Skeletal muscle cell (primary cell): ENCODE results near the gene KLK12.

ENCODE experiments used
- DNase-seq: peaks from one replicate; pipeline ENCODE4 v3.0.0-alpha.2; 2010; ENCODE audit warnings: low read depth
- H3K4me3 ChIP-seq: 2 replicates; pipeline ENCODE4 v1.5.1; 2011; ENCODE audit warnings: low read depth, mild to moderate bottlenecking, control low read depth, low read length, moderate library complexity

KLK12 gene

DNA sequence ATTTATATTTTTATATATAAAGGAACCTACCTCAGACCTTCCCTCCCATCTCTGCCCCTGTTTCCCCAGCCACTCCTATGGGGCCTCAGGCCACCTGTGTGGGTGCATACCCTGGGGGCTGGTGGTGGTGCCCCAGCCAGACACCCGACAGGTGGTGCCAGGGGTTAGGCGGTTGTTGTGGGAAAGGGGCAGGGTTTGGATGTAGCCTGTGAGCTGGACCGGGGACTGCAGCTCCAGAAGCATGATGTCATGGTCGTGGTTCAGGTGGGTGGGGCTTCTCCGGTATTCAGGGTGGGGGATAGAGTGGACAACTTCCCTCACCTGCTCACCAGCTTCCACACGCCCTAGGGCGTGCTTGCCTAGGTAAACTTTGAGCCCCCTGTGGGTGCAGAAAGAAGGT lies 24.9 kb upstream of the KLK12 start:
- no peak overlapping the region for H3K4me3 ChIP-seq
- no peak for DNase-seq

DNA sequence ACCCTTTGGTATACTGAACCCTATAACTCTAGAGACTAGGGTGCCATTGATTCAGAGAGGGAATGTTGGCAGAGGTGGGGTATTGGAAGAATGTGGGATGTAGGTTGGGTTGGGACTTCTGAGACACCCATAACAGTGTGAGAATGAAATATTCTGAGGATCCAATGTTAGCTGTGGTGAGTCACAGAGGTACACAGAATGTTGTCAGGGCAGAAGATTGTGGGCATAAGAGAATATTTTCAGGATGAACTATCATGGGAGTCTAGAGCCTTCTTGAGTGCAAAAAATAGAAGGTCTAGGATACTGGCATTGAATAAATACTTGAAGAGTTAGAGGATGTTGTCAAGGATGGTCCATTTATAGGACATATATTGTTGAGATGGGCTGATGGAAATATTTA lies 21.1 kb upstream of the KLK12 start:
- no peak overlapping the region for H3K4me3 ChIP-seq
- no peak for DNase-seq

DNA sequence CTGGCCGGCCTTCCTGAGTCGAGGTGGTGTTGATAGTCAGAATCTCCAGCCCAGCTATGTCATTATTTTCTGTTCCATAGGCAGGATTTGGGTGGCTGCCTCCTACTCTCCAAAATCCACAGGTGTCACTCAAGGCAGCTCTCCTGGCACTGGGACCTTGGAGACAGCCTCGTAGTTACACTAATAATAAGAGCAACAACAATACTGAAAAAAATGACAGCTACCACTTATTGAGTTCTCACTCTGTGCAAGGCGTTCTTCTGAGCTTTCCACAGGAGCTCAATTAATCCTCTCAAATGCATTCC lies 12.2 kb upstream of the KLK12 start:
- no peak overlapping the region for H3K4me3 ChIP-seq
- no peak for DNase-seq

DNA sequence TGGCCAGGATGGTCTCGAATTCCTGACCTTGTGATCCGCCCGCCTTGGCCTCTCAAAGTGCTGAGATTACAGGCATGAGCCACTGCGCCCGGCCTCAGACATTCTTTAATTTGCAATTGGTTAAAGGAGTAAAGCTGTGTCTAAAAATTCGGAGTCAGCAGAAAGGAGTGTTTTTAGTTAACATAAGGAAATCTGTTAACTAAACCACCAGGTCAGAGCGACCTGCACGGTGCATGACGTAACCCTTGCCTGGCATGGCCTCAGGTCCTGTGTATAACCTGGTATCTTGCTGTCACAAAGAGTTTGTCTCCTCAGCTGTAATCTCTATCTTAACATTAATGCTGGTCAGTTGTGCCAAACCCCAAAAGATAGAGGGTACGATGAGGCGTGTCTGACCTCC lies 9.5 kb upstream of the KLK12 start:
- H3K4me3 ChIP-seq = no peak overlapping the region
- no peak for DNase-seq

DNA sequence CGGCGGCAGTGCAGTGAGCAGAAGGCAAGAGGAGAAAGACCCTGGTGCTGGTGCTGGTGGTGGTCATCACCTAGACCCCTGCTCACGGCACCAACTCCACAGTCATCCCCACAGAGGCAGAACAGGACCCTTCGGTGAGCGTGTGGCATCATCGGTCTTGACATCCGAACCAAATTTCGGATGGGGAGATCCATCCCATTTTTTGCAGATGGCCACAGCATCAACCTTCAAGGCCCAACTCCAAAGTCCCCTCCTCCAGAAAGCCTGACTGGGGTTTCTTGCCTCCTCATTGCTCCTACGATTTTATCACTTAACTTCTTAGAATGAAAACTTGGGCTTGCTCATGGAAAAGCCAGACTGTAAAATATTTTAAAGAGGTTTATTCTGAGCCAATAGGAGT lies 8.7 kb upstream of the KLK12 start:
- H3K4me3 ChIP-seq = no peak overlapping the region
- DNase-seq = no peak

DNA sequence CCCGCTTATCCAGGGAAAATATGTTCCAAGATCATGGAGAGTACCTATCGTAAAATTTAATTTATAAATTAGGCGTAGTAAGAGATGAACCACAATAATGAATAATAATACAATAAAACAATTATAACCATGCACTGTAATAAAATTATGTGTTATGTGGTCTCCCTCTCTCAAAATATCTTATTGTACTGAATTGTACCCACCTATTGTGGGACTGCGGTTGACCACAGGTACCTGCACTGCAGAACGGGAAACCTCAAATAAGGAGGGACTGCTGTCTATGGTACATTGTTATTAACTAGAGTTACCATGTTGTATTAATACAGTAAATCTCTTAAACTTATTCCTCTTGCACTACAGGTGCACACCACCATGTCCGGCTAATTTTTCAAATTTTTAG lies 5.3 kb upstream of the KLK12 start:
- no peak overlapping the region for H3K4me3 ChIP-seq

DNA sequence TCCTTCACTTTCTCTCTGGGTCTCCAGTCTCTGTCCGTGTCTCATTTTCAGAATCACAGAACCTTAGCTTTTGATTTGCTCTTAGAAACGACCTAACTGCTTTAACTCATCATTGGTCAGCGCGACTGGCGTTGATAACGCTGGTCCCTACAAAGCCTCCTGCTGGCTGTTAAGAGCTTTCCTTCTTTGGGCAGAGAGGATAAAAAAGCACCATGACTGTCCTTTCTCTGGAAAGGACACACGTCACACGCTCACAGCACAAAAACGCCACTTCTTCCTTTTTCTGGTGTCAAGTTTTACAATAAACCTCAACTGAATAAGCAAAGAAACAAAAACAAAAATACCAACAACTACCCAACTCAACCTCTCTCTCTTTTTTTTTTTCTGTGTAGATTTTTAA lies 1.7 kb upstream of the KLK12 start:
- DNase-seq = no peak

More for the DNA sequence above, 5.3 kb upstream of the KLK12 start:
- DNase-seq = no peak

DNA sequence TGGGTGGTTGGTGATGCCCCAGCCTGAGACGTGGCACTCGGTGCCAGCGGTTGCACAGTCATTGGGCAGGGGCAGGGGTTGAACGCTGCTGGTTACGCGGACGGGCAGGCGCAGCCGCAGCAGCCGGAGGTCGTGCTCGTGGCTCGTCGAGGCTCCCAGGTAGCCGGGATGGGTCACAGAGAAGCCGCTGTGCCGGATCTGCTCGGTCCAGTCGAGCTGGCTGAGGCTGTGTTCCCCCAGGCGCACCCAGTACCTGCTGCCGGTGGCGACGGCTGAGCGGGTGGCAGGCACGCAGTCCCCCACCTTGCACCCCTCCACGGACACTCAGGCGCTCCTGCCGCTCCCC lies 2.9 kb downstream of the KLK12 start:
- DNase-seq = no peak
- H3K4me3 ChIP-seq = no peak overlapping the region

More for the DNA sequence above, 1.7 kb upstream of the KLK12 start:
- no peak overlapping the region for H3K4me3 ChIP-seq

DNA sequence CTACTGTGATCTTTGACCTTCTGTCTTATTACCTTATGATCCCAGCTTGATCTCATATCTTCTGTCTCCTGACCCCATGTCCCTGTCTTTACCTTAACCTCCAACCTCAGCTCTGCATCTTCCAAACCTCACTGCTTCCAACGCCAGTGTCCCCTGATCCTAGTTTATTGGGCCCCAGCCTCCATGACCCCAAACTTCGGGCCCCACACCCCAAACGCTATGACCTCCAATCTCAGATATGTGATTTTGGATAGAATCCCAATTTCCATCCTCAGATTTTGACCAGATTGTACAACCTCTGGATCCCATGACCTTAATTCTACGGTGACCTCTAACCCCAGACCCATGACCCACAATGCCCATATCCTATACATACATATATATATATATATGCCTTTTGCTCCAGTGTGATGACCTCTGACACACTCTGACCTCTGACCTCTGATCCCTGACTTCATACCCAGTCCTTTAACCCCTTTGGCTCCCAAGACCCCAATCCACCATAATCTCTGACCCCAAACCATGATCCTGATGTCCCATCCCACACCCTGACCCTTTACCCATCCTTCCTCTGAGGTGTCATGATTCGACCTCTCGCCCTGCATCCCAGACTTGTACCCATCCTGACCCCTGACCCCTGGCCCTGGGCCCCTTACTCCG lies 3.5 kb downstream of the KLK12 start:
- H3K4me3 ChIP-seq = no peak overlapping the region
- no peak for DNase-seq

DNA sequence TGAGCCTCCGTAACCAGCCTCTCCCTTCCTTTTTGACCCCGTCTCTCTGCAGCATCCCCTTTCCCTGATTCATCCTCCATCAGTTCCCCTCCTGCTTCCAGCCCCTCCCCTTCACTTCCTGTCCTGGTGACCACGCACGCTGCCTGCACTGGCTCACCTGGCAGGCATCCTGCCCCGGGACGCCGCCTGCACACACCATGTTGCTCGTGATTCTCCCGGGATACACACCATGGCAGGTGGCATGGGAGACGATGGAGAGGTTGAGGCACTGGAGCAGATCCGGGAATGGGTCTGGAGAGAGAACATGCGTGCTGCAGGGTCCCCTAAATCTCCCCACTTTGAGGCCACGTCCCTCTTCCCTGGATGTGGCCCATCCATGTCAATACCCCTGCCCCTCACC lies 4.2 kb downstream of the KLK12 start:
- no peak for DNase-seq
- no peak overlapping the region for H3K4me3 ChIP-seq

DNA sequence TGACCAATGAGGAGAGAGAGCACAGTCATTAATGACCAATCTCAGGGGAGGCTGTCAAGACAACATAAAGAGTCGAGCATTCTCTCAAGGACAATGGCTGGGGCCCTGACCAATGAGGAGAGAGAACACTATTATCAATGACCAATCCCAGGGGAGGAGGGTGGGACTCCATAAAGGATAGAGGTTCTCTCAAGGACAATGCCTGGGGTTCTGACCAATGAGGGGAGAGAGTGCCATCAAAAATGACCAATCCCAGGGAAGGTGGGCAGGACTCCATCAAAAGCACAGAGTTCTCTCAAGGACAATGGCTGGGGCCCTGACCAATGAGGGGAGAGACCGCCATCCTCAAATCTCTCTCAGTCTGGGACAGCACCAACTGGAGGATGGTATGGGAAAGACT lies 5.1 kb downstream of the KLK12 start:
- no peak for DNase-seq
- H3K4me3 ChIP-seq = no peak overlapping the region

DNA sequence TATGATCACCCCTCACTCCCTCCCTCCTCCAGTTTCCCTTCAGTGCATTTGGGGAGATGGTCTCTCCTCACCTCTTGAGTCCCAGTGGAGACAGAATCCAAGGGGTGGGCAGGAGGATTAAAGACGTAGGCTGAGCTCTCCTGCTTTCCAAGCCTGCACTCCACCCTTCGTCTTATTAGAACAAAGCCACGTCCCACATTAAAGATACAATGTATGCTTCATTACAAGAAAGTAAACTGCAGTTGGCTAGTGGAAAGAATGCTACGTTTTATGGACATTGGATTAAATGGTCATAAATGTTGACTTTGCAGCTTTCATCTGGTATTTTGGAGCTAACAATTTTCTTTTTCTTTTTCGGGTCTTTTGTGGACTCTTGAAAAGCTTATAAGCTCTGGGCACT lies 6.9 kb downstream of the KLK12 start:
- DNase-seq = no peak
- H3K4me3 ChIP-seq = no peak overlapping the region

DNA sequence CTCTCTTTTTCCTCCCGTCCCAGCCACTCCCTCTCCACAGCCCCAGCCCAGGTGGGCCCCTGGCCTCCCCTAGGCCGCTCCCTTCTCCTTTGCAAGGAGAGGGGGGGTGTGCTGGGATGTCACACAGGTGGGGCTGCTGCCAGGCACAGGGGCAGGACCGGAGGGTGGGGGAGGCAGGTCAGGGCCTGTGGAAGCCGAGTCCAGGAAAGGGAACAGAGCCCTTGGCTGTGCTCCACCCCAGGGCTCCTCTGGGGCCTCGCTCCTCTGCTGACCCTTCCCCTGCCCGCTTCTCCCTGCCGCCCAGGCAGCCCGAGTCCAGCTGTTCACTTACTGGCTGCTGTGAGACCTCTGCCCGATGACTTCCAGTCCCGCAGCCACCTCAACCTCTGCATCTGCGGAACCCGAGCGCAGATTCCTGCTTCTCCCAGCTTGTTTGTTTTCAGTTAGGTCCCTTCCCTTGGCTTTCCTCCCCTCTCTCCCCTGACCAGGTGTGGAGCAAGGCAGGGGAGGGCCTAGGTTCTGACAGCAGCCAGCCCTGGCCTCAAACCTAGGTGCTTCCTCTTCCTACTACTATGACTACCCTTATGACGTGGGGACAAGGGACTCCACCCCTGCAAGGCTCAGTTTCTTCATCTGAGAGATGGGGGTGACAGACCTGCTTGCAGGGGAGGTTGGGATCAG lies 7.5 kb downstream of the KLK12 start:
- H3K4me3 ChIP-seq = no peak overlapping the region
- no peak for DNase-seq

DNA sequence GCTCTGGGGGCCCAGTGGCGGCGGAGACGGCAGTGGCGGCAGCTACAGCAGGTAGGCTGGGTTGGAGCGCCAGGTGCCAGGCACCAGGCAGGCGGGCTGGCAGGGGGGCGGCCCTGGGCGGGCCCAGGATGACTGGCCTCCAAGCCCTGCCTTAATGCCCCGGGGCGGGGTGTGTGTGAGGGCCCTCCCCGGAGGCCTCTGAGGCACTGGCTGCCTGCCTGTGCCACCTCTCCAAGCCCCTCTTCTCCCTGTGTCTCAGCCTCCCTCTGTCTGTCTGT lies 8.3 kb downstream of the KLK12 start, which contains the start of gene KLK11:
Gene KLK11, minus strand, starts transcription at position 63 of the 278 bp plus-strand sequence. CDS start 985 bp downstream, outside the sequence.
- no peak within 1 kb of the TSS for H3K4me3 ChIP-seq

DNA sequence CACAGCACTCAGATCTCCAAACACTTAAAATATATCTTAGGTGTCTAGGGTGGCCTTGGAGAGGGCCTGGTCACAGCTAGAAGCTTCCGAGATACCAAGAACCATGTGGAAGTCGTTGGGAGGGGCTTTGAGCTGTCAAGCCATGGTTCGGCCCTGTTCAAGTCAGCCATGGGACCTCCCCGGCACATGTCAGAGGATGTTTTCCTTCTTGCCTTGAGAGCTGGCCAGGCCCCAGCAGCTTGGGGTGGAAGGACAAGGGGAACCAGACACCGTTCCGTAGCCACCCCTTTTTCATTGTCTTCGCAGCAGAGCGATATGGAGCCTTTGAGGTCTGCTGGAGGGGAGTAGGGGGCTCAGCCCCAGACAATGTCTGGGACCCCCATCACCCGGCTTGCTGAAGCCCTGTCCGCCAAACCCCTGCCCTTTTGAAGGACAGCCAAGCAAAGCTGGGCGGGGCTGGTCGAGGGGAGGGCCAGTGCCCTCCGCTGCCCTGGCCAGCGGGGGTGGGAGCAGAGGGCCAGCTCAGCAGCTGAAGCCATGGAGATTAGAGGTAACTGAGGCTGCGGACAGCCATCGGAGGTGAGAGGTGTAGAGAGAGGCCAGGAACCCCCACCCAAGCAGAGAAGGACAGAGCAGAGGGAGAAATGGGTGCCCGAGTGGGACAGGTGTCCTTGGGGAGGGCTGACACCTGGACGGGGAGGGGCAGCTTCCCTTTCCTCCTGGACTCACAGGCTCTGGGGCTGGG lies 8.8 kb downstream of the KLK12 start:
- DNase-seq = no peak
- H3K4me3 ChIP-seq = no peak overlapping the region

More for the DNA sequence above, 8.3 kb downstream of the KLK12 start, which contains the start of gene KLK11:
- DNase-seq = no peak

DNA sequence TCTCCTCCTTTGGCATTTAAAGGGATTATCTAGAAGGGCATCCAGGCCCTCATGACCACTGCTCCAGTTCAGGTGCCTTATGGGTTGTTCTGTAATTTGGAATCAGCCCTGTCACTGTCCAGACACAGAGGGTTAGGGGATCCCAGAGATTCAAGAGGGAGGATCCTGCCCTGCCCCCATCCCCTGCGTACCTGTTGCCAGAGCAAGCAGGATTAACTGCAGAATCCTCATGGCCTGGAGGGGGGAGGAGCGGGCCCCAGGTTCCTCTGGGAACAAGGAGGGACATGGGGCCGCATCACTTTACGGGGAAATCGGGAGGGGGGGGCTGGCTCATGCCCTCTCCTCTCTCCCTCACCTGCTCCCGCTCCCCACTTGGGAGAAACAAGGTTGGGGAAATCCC lies 9.4 kb downstream of the KLK12 start:
- DNase-seq = no peak
- no peak overlapping the region for H3K4me3 ChIP-seq

DNA sequence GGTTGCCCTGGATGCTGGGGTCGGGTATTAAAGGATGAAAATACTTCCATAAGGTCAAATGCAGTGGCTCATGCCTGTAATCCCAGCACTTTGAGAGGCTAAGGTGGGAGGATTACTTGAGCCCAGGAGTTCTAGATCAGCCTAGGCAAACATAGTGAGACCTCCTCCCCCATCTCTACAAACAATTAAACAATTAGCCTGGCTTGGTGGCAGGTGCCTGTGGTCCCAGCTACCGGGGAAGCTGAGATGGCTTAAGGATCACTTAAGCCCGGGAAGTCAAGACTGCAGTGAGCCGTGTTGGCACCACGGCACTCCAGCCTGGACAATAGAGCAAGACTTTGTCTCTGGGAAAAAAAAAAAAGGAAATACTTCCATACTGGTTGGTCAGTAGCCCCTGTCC lies 9.9 kb downstream of the KLK12 start:
- no peak for DNase-seq
- H3K4me3 ChIP-seq = no peak overlapping the region

DNA sequence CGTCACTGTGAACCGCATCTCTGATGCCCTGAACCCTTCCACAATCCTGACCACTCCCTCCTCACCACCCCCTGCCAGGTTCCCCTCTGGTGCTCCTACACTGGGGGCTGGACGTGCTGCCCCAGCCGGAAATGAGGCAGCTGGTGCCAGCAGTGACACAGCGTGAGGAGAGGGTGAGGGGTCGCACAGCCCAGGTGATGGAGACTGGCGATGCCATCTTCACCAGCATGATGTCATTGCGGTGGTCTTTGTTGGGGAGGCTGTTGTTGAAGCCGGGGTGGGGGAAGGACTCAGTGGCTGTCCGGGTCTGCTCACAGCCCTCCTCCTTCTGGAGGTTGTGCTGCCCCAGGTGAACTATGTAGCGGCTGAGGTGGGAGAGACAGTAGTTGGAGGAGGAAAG lies 10.9 kb downstream of the KLK12 start:
- no peak for DNase-seq
- H3K4me3 ChIP-seq = no peak overlapping the region

DNA sequence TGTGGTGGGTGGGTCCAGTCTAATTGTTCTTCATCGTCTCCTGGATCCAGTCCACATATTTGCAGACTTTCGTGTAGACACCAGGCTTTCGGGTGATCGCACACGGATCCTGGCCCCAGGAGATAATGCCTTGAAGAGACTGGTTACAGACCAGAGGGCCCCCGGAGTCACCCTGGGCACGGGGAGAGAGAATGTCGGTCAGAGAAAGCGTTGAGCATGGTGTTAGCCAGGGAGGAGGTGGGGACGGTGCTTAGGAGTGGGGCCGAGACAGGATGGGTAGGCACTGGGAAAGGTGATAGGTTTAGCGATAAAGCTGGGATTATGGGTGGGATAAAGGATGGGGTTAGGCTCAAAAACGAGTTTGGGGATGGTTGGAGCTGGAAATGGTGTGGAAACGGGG lies 12.3 kb downstream of the KLK12 start:
- no peak for DNase-seq
- H3K4me3 ChIP-seq = no peak overlapping the region

DNA sequence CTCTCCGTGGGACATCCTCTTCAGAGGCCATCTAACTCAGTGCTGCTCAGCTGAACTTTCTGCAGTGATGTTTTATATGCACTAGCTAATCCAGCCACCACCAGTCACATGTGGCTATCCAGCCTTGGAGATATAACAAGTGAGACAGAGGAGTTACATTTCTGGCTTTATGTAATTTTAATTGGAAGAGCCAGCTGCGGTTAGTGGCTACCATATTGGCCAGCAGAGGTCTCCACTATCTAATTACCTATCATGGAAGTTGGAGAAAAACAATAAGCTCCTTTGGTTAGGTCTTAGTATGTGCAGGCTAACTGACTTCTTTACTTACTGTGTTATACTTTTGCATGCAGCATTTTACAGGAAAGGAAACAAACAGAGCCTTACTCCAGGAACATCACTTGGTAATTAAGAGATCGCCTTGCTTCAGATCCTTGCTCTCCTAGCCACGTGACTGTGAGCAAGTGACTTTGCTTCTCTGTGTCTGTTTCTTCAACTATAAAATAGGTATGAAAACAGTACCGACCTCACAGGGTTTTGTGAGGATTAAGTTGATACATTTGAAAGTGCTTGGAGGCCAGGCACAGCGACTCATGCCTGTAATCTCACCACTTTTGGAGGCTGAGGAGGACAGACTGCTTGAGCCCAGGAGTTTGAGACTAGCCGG lies 13.7 kb downstream of the KLK12 start:
- DNase-seq = peak; percentile 5

DNA sequence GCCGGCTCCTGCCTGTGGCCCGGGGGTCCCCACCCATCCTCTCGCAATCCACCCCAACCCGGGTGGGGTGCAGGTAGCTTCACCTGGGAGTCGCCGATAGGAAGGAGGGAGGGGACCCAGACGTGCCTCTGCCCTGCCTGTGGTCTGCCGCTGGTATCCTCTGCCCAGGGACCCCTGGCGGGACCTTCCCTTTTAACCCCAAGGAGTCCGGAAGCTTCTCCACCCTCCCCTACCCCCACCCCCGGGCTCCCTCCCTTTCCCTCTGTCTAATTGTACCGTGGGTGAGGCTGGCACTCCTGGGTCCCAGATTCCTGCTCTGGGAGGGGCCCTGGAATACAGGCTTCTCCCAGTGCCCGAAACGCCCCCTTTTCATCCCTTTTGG lies 15.3 kb downstream of the KLK12 start, which contains the start of gene KLK10:
Gene KLK10, minus strand, starts transcription at position 166 of the 382 bp plus-strand sequence. CDS start 579 bp downstream, outside the sequence.
- no peak for DNase-seq
- no peak within 1 kb of the TSS for H3K4me3 ChIP-seq

More for the DNA sequence above, 13.7 kb downstream of the KLK12 start:
- no peak overlapping the region for H3K4me3 ChIP-seq
